Small intestine (tissue), 7 donors: Measurements from ENCODE around the gene TMPRSS9. TPM values are rescaled to one million over a fixed set of nuclear protein-coding genes. Genes with fewer than 3 reads are reported as not detected.
A peak's percentile ranks its signal among the peaks of the same experiment; 100 is the strongest.

ENCODE experiments used
- DNase-seq, 2 donors: peaks; one replicate each; pipeline versions ENCODE4 v3.0.0 to v3.0.0-alpha.2; 2013
- FAIRE-seq: peaks from 2 replicates; lab custom pipeline; 2012; peaks lifted over from hg19 to GRCh38; lab: Jason Lieb, UNC
- H3K27ac ChIP-seq, 3 donors: one replicate each; pipeline ENCODE4 v1.5.1; 2013; ENCODE audit warnings: low read length in 2 of 3, mild to moderate bottlenecking in 2 of 3, control low read depth in 1 of 3, inconsistent platforms in 1 of 3, low read depth in 1 of 3, moderate library complexity in 1 of 3
- H3K27me3 ChIP-seq, 3 donors: one replicate each; pipeline ENCODE4 v1.6.1; 2013; ENCODE audit warnings: low read length in 3 of 3, inconsistent platforms in 1 of 3; ENCODE audit not compliant: control insufficient read depth in 3 of 3, insufficient read depth in 3 of 3
- H3K36me3 ChIP-seq, 3 donors: one replicate each; pipeline ENCODE4 v1.6.1; 2013; ENCODE audit warnings: low read length in 3 of 3, inconsistent platforms in 1 of 3, low read depth in 1 of 3, mild to moderate bottlenecking in 1 of 3, moderate library complexity in 1 of 3; ENCODE audit not compliant: control insufficient read depth in 3 of 3, insufficient read depth in 2 of 3
- H3K4me1 ChIP-seq, 3 donors: one replicate each; pipeline ENCODE4 v1.6.1; 2013; ENCODE audit warnings: low read length in 2 of 3, inconsistent platforms in 1 of 3, low read depth in 1 of 3, mild to moderate bottlenecking in 1 of 3, moderate library complexity in 1 of 3; ENCODE audit not compliant: control insufficient read depth in 3 of 3, insufficient read depth in 2 of 3
- H3K4me3 ChIP-seq, 3 donors: one replicate each; pipeline ENCODE4 v1.5.1; 2013; ENCODE audit warnings: low read length in 3 of 3, control low read depth in 1 of 3, inconsistent platforms in 1 of 3, low read depth in 1 of 3, mild to moderate bottlenecking in 1 of 3, moderate library complexity in 1 of 3
- H3K9me3 ChIP-seq, 2 donors: one replicate each; pipeline ENCODE4 v1.6.1; 2013; ENCODE audit warnings: low read depth in 1 of 2, low read length in 1 of 2; ENCODE audit not compliant: control insufficient read depth in 2 of 2, insufficient read depth in 1 of 2
- WGBS, 3 donors: extraction: QIAGEN DNeasy Blood & Tissue Kit; methylation state at CpG; one replicate each; pipeline ENCODE4 v1.1.7; 2013; 5-methylcytosine and 5-hydroxymethylcytosine counted together
- polyA plus RNA-seq, 4 donors: library from polyadenylated mRNA; stranded (reverse) in 3 of 4; unstranded in 1 of 4; fragments of 200-250 nt in 3 of 4; fragments of 120-200 nt in 1 of 4; gene quantifications; one replicate each; pipeline versions ENCODE4 v1.2.1 to v1.2.3, GENCODE V29; 2013
- donor health status: healthy with polysubstance abuse.
- donor health status: control.
- donor health status: control.
- donor health status: Bipolar disorder and iron deficiency.
- donor health status: healthy.

TMPRSS9 gene
- polyA plus RNA-seq, 4 donors = 0.53 to 0.54 TPM; not detected in 2

GRCh38 chr19:2357279-2358206 lies 2.5 kb upstream of the TMPRSS9 start:
- Histone ChIP-seq H3K36me3 (peaks cover 2 to 38% (median 8%) of the 10 kb centered on the region in 3 donors), H3K9me3 (no peaks in the 10 kb centered on the region), H3K4me3 (no peak overlapping the region), H3K27me3 (peaks cover 3 to 32% (median 10%) of the 10 kb centered on the region in 3 donors), H3K4me1 (no peaks in the 10 kb centered on the region), H3K27ac (no peak overlapping the region)
- DNase-seq = no peak
- FAIRE-seq = no peak
- 88 to 94% (median 91%) methylated on average over 3 of the region's 3 CpGs for WGBS, 3 donors

DNA sequence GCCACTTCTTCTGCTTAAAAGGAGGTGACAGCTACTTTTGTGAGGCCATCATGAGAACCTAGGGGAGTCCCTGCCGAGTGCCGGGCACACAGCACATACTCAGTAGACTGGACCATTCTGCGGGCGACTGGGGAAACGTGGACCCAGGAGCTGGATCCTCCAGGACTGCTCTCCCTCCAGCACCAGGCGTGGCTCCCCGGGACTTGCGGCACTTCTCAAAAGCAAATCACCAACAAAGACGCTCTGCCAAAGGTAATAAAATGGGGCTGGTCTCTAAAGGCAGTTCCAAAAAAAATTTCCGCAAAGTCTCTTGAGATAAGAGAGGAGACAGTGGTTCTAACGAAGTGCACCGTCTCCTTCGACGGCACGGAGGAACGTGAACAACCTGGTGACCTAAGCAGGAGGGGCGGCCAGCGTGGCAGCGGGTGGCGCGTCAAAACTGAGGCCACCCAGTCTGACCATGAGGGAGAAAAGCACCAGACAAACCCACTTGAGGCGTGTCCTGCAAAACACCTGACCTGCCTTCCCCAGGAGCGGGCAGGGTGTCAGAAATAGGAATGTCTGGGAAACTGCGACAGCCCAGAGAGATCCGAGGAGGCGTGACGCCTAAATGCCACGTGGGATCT lies 1.4 kb upstream of the TMPRSS9 start:
- no peaks in the 10 kb centered on the region for H3K4me1 ChIP-seq
- WGBS, 3 donors = 21 to 62% (median 44%) methylated on average over 28 of the region's 28 CpGs
- peaks cover 3 to 32% (median 10%) of the 10 kb centered on the region in 3 donors for H3K27me3 ChIP-seq
- no peak for FAIRE-seq
- no peak overlapping the region for H3K4me3 ChIP-seq
- DNase-seq = peak in 1 of 2 donors; percentile 25
- H3K36me3 ChIP-seq = peaks cover under 1 to 27% (median 6%) of the 10 kb centered on the region in 3 donors
- no peak overlapping the region for H3K27ac ChIP-seq
- H3K9me3 ChIP-seq = no peaks in the 10 kb centered on the region

GRCh38 chr19:2360833-2361232 lies 768 bp downstream of the TMPRSS9 start:
- Histone ChIP-seq H3K9me3 (no peaks in the 10 kb centered on the region), H3K4me1 (no peaks in the 10 kb centered on the region), H3K4me3 (no peak overlapping the region), H3K27me3 (peaks cover 3 to 36% (median 10%) of the 10 kb centered on the region in 3 donors), H3K27ac (no peak overlapping the region), H3K36me3 (peaks cover 0 to 6% (median 0%) of the 10 kb centered on the region in 3 donors)
- DNase-seq (no peak), FAIRE-seq (no peak)
- WGBS, 3 donors = 26 to 56% (median 44%) methylated on average over 10 to 11 of the region's 11 CpGs

GRCh38 chr19:2361246-2362045 lies 1.4 kb downstream of the TMPRSS9 start:
- no peak overlapping the region for H3K4me3 ChIP-seq
- FAIRE-seq (no peak), DNase-seq (no peak)
- no peaks in the 10 kb centered on the region for H3K4me1 ChIP-seq
- no peaks in the 10 kb centered on the region for H3K36me3 ChIP-seq
- H3K27ac ChIP-seq = no peak overlapping the region
- no peaks in the 10 kb centered on the region for H3K9me3 ChIP-seq
- H3K27me3 ChIP-seq = peaks cover 3 to 36% (median 10%) of the 10 kb centered on the region in 3 donors
- 17 to 38% (median 18%) methylated on average over 21 to 24 of the region's 24 CpGs for WGBS, 3 donors

DNA sequence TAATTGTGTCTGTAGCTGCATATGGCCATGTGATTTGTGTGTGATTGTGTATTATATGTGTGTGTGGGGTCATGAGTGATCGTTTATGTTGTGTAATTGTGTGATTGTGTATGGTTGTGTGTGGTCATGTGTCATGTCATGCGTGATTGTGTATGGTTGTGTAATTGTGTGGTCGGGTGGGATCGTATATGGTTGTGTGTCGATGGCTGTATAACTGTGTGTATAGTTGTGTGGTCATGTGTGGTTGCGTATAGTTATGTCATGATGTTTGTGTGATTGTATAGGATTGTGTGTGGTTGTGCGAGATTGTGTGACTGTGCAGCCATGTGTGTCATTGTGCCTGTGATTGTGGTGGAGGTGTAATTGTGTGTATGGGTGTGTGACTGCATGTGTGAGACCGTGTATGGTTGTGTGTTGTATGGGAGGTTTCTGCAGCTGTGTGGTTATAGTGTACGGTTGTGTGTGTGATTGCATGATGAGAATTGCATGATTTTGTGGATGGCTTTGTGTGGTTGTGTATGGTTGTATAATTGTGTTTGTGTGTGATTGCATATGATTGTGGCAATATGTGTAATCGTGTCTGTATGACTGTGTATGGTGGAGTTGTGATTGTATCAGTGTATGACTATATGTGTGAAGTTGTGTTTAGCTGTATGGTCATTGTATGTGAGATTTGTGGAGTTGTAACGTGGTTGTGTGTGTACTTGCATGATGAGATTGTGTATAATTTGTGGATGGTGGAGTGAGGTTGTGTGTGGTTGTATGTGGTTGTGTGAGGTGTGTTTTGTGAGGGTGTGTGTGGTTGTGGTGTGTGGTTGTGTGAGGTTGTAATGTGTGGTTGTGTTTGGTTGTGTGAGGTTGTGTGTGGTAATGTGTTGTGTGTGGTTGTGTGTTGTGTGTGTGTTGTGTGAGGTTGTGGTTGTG lies 2.2 kb downstream of the TMPRSS9 start:
- 84 to 90% (median 84%) methylated on average over 11 of the region's 11 CpGs for WGBS, 3 donors
- H3K9me3 ChIP-seq = peaks cover 0 to 4% of the 10 kb centered on the region in 2 donors
- H3K4me1 ChIP-seq = no peaks in the 10 kb centered on the region
- H3K27me3 ChIP-seq = peaks cover 3 to 38% (median 10%) of the 10 kb centered on the region in 3 donors
- H3K27ac ChIP-seq = no peak overlapping the region
- DNase-seq (no peak), FAIRE-seq (no peak)
- H3K4me3 ChIP-seq = no peak overlapping the region
- H3K36me3 ChIP-seq = no peaks in the 10 kb centered on the region

DNA sequence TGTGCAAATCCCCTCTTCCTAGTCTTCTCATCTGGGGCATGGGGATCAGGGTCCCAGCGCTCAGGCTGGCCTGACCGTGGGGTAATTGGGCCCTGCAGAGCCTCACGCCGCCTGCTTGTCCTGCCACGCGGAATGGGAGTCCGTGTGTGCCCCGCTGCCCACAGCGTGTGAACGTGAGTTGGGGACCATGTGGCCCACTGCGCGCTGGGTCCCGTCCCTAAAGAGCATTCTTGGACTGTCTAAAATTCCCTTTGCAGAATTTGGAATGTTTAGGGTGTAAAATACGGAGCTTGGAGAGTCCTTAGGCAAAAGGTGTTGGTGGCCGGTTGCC lies 2.9 kb downstream of the TMPRSS9 start:
- FAIRE-seq = no peak
- 77 to 82% (median 78%) methylated on average over 15 of the region's 15 CpGs for WGBS, 3 donors

GRCh38 chr19:2363419-2363818 lies 3.4 kb downstream of the TMPRSS9 start:
- Histone ChIP-seq H3K4me1 (no peaks in the 10 kb centered on the region), H3K27ac (no peak overlapping the region), H3K4me3 (no peak overlapping the region), H3K9me3 (peaks cover 0 to 4% of the 10 kb centered on the region in 2 donors), H3K27me3 (peaks cover 3 to 38% (median 11%) of the 10 kb centered on the region in 3 donors), H3K36me3 (no peaks in the 10 kb centered on the region)
- DNase-seq = no peak
- 72 to 79% (median 76%) methylated on average over 17 of the region's 17 CpGs for WGBS, 3 donors
- FAIRE-seq = no peak

More for the DNA sequence above, 2.9 kb downstream of the TMPRSS9 start:
- no peaks in the 10 kb centered on the region for H3K4me1 ChIP-seq
- H3K27me3 ChIP-seq = peaks cover 3 to 38% (median 10%) of the 10 kb centered on the region in 3 donors
- H3K36me3 ChIP-seq = no peaks in the 10 kb centered on the region
- no peak overlapping the region for H3K4me3 ChIP-seq
- peaks cover 0 to 4% of the 10 kb centered on the region in 2 donors for H3K9me3 ChIP-seq
- H3K27ac ChIP-seq = no peak overlapping the region
- DNase-seq = no peak
